ENCODE results near the gene GABRA5. TPM values are rescaled to one million over a fixed set of nuclear protein-coding genes. Genes with fewer than 3 reads are reported as not detected.

The GABRA5 gene
- polyA plus RNA-seq, 3 donors from 2014 or later = not detected

Other genes with a start within 250 kb of the GABRA5 start
- gene GABRB3, start 94.0 kb upstream of the GABRA5 start, polyA plus RNA-seq = not detected
- gene GABRG3, start 104.1 kb downstream of the GABRA5 start, polyA plus RNA-seq = not detected